ENCODE measurements around the gene PTPRA. TPM values are rescaled to one million over a fixed set of nuclear protein-coding genes. Genes with fewer than 3 reads are reported as not detected.

Gene PTPRA
- total RNA-seq, 1 donor from 2014 or later: 63.3 TPM

GRCh38 chr20:2846698-2847097 lies 26.6 kb upstream of the PTPRA start:
- Histone ChIP-seq H3K4me1 (peaks cover 5% of the 10 kb centered on the region), H3K4me3 (no peak overlapping the region), H3K27me3 (ENCODE audit: low read depth) (no peaks in the 10 kb centered on the region), H3K36me3 (peaks cover 5% of the 10 kb centered on the region), H3K27ac (no peak overlapping the region), H3K9me3 (no peaks in the 10 kb centered on the region)
- TF ChIP-seq CTCF (IDR thresholded peaks at IDR 0.05): no peak
- intact Hi-C loops (cut with DNase I): no loop called here
- DNase-seq (no peak), ATAC-seq (no peak)

GRCh38 chr20:2847802-2848201 lies 25.5 kb upstream of the PTPRA start:
- H3K27me3 ChIP-seq (ENCODE audit: low read depth): no peaks in the 10 kb centered on the region
- DNase-seq: no peak
- no peak overlapping the region for H3K27ac ChIP-seq
- H3K9me3 ChIP-seq: no peaks in the 10 kb centered on the region
- no peak for TF ChIP-seq CTCF (IDR thresholded peaks at IDR 0.05)
- intact Hi-C loops (cut with DNase I): no loop called here
- no peak overlapping the region for H3K4me3 ChIP-seq
- H3K4me1 ChIP-seq: no peaks in the 10 kb centered on the region
- peaks cover 5% of the 10 kb centered on the region for H3K36me3 ChIP-seq
- no peak for ATAC-seq

- H3K9me3 ChIP-seq: no peaks in the 10 kb centered on the region
- H3K36me3 ChIP-seq: peaks cover 5% of the 10 kb centered on the region
- H3K27me3 ChIP-seq (ENCODE audit: low read depth): no peaks in the 10 kb centered on the region
- no peak for ATAC-seq
- no peaks in the 10 kb centered on the region for H3K4me1 ChIP-seq
- intact Hi-C loops (cut with DNase I): no loop called here
- TF ChIP-seq CTCF (IDR thresholded peaks at IDR 0.05): no peak
- H3K27ac ChIP-seq: no peak overlapping the region
- no peak overlapping the region for H3K4me3 ChIP-seq
- DNase-seq: no peak
These were observed 23.8 kb upstream of the PTPRA start for GRCh38 chr20:2849529-2849928.

DNA sequence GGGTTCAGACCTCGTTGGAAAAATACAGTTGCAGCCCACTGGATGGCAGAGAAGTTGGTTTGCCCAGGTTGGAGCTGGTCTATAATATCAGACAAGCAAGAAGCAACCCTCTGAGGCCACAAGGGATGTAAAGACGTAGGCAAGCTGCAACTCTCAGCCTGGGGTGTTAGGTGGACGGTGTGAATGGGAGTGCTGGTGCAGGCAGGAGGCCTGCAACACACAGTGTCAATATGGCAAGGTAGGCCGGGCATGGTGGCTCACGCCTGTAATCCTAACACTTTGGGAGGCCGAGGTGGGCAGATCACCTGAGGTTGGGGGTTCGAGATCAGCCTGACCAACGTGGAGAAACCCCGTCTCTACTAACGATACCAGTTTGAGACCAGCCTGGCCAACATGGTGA lies 22.2 kb upstream of the PTPRA start:
- no peak for ATAC-seq
- TF ChIP-seq CTCF (IDR thresholded peaks at IDR 0.05): no peak
- intact Hi-C loops (cut with DNase I): no loop called here

DNA sequence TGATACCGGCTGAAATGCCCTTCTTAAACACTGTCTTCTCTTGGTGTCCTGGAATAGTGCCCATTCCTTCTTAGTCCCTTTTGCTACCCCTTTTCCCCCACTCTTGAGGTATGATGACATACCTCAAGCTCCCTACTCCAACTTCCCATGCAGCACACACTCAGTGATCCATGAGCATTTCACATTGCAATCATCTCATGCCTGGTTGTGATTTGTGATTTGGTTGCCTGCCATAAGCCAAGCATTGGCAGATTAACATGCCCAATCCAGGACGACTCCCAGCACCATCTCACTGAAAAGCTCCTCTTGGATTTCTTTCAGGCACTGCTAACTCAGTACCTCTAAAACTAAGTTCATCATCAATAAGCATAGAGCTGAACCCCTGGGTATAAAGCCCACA lies 14.7 kb upstream of the PTPRA start:
- intact Hi-C loops (cut with DNase I): no loop called here
- Histone ChIP-seq H3K4me3 (no peak overlapping the region), H3K27me3 (ENCODE audit: low read depth) (no peaks in the 10 kb centered on the region), H3K9me3 (no peaks in the 10 kb centered on the region), H3K27ac (no peak overlapping the region), H3K36me3 (peaks cover 35% of the 10 kb centered on the region), H3K4me1 (no peaks in the 10 kb centered on the region)
- ATAC-seq (no peak), DNase-seq (no peak)
- TF ChIP-seq CTCF (IDR thresholded peaks at IDR 0.05): no peak

More for the DNA sequence above, 22.2 kb upstream of the PTPRA start:
- no peak for DNase-seq
- H3K4me1 ChIP-seq: no peaks in the 10 kb centered on the region
- no peak overlapping the region for H3K27ac ChIP-seq
- no peaks in the 10 kb centered on the region for H3K9me3 ChIP-seq
- H3K4me3 ChIP-seq: no peak overlapping the region
- H3K27me3 ChIP-seq (ENCODE audit: low read depth): no peaks in the 10 kb centered on the region
- peaks cover 5% of the 10 kb centered on the region for H3K36me3 ChIP-seq

Measured in lower lobe of right lung (tissue), 2 donors.